PC-3 (cell line): ENCODE results near the gene CTNNA2.

ENCODE experiments used
- EZH2 ChIP-seq: fragments of 300-600 bp; sonication (generic); IDR thresholded peaks from one replicate; pipeline ENCODE4 v1.6.1; 2017; ENCODE audit warnings: antibody characterized with exemption, mild to moderate bottlenecking, low read length; ENCODE audit not compliant: unreplicated experiment
- TF ChIP-seq, protein P1 (sequence below): fragments of 300-600 bp; sonication (generic); conservative IDR thresholded peaks from 2 replicates; pipeline ENCODE4 v1.5.1; 2017; ENCODE audit warnings: antibody characterized with exemption, low read depth, mild to moderate bottlenecking, low read length

- TF ChIP-seq, protein P1, sequence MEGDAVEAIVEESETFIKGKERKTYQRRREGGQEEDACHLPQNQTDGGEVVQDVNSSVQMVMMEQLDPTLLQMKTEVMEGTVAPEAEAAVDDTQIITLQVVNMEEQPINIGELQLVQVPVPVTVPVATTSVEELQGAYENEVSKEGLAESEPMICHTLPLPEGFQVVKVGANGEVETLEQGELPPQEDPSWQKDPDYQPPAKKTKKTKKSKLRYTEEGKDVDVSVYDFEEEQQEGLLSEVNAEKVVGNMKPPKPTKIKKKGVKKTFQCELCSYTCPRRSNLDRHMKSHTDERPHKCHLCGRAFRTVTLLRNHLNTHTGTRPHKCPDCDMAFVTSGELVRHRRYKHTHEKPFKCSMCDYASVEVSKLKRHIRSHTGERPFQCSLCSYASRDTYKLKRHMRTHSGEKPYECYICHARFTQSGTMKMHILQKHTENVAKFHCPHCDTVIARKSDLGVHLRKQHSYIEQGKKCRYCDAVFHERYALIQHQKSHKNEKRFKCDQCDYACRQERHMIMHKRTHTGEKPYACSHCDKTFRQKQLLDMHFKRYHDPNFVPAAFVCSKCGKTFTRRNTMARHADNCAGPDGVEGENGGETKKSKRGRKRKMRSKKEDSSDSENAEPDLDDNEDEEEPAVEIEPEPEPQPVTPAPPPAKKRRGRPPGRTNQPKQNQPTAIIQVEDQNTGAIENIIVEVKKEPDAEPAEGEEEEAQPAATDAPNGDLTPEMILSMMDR = no peak
- TF ChIP-seq EZH2 = no peak
Observed at GRCh38 chr2:80475970-80476369, 963.1 kb downstream of the CTNNA2 start.
